Measurements from ENCODE around the gene RAB11FIP4. TPM values are rescaled to one million over a fixed set of nuclear protein-coding genes. Genes with fewer than 3 reads are reported as not detected.

The RAB11FIP4 gene
- total and polyA plus RNA-seq, 2 of the 13 experiments (the other 11 are each of a cell fraction or from before 2014, with no cell fraction given), result 28.0 to 89.3 TPM

DNA sequence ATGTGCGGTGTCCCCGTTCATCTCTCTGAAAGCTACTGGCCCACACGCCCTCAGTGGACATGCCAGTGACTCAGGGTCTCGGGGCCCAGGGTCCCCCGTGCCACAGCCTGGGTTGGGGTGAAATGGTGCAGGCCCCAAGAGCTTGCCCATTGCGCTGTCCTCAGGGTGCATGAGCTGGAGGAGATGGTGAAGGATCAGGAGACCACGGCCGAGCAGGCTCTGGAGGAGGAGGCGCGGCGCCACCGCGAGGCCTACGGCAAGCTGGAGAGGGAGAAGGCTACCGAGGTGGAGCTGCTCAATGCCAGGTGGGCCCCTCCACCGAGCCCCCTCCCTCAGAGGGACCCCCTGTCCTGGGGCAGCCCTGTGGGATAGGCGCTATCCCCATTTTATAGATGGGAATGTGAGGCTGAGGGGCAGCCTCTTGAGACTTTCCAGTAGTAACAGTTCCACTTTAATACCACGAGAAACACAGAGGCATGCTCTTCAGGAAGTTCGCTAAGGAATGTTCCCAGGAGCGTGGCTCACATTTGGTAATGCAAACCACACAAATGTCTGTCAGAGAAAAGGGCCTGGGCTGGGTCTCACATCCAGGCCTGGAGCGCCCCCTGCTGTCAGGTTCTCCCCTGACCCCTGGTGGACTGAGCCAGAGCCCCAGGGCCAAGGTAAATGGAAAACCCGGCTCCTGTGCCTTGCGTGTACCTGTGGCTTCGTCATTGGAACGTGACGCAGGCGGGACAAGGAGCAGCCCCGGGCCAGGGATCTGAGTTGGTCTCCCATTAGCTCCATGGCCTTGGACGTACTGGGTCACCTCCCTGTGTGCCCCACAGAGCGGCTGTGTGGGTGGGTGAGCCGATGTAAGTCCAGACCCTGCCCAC lies 133.7 kb downstream of the RAB11FIP4 start (continued):
- TF ChIP-seq CCAR2 (optimal IDR thresholded peaks at IDR 0.05; ENCODE audit: low read depth, low read length) (no peak), ZNF713 (CRISPR knock-in tag; IDR thresholded peaks at IDR 0.05) (no peak), ZNF33B (CRISPR knock-in tag; IDR thresholded peaks at IDR 0.05) (no peak), ZNF124 (CRISPR knock-in tag; IDR thresholded peaks at IDR 0.05) (no peak), XBP1 (CRISPR knock-in tag; IDR thresholded peaks at IDR 0.05) (no peak), ZNF335 (CRISPR knock-in tag; IDR thresholded peaks at IDR 0.05) (no peak), KMT2A (CRISPR knock-in tag; IDR thresholded peaks at IDR 0.05) (0 out of 2 replicates have a peak, but pooled peaks have one; percentile 28), JUND (CRISPR knock-in tag; IDR thresholded peaks at IDR 0.05) (no peak), TEAD3 (CRISPR knock-in tag; optimal IDR thresholded peaks at IDR 0.05; ENCODE audit: borderline replicate concordance) (peak; percentile 22), IRX3 (CRISPR knock-in tag; IDR thresholded peaks at IDR 0.05; ENCODE audit: borderline replicate concordance, low read depth) (no peak), ZNF549 (CRISPR knock-in tag; IDR thresholded peaks at IDR 0.05) (no peak), ZNF564 (CRISPR knock-in tag; IDR thresholded peaks at IDR 0.05) (0 out of 2 replicates have a peak, but pooled peaks have one; percentile 16), ZNF513 (CRISPR knock-in tag; conservative IDR thresholded peaks at IDR 0.05) (no peak), RXRB (CRISPR knock-in tag; IDR thresholded peaks at IDR 0.05; ENCODE audit: borderline replicate concordance) (peak; percentile 29; the same call in 1 of the 2 replicates), DMAP1 (CRISPR knock-in tag; IDR thresholded peaks at IDR 0.05) (no peak)
- TF ChIP-seq, protein P1, sequence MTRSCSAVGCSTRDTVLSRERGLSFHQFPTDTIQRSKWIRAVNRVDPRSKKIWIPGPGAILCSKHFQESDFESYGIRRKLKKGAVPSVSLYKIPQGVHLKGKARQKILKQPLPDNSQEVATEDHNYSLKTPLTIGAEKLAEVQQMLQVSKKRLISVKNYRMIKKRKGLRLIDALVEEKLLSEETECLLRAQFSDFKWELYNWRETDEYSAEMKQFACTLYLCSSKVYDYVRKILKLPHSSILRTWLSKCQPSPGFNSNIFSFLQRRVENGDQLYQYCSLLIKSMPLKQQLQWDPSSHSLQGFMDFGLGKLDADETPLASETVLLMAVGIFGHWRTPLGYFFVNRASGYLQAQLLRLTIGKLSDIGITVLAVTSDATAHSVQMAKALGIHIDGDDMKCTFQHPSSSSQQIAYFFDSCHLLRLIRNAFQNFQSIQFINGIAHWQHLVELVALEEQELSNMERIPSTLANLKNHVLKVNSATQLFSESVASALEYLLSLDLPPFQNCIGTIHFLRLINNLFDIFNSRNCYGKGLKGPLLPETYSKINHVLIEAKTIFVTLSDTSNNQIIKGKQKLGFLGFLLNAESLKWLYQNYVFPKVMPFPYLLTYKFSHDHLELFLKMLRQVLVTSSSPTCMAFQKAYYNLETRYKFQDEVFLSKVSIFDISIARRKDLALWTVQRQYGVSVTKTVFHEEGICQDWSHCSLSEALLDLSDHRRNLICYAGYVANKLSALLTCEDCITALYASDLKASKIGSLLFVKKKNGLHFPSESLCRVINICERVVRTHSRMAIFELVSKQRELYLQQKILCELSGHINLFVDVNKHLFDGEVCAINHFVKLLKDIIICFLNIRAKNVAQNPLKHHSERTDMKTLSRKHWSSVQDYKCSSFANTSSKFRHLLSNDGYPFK (CRISPR knock-in tag; IDR thresholded peaks at IDR 0.05; ENCODE audit: borderline replicate concordance), result 0 out of 2 replicates have a peak, but pooled peaks have one; percentile 11
- TF ChIP-seq, protein P2, sequence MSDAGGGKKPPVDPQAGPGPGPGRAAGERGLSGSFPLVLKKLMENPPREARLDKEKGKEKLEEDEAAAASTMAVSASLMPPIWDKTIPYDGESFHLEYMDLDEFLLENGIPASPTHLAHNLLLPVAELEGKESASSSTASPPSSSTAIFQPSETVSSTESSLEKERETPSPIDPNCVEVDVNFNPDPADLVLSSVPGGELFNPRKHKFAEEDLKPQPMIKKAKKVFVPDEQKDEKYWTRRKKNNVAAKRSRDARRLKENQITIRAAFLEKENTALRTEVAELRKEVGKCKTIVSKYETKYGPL (CRISPR knock-in tag; IDR thresholded peaks at IDR 0.05), result no peak
- TF ChIP-seq, protein P3, sequence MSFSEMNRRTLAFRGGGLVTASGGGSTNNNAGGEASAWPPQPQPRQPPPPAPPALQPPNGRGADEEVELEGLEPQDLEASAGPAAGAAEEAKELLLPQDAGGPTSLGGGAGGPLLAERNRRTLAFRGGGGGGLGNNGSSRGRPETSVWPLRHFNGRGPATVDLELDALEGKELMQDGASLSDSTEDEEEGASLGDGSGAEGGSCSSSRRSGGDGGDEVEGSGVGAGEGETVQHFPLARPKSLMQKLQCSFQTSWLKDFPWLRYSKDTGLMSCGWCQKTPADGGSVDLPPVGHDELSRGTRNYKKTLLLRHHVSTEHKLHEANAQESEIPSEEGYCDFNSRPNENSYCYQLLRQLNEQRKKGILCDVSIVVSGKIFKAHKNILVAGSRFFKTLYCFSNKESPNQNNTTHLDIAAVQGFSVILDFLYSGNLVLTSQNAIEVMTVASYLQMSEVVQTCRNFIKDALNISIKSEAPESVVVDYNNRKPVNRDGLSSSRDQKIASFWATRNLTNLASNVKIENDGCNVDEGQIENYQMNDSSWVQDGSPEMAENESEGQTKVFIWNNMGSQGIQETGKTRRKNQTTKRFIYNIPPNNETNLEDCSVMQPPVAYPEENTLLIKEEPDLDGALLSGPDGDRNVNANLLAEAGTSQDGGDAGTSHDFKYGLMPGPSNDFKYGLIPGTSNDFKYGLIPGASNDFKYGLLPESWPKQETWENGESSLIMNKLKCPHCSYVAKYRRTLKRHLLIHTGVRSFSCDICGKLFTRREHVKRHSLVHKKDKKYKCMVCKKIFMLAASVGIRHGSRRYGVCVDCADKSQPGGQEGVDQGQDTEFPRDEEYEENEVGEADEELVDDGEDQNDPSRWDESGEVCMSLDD (CRISPR knock-in tag; IDR thresholded peaks at IDR 0.05; ENCODE audit: borderline replicate concordance), result no peak
- TF ChIP-seq, protein P4, sequence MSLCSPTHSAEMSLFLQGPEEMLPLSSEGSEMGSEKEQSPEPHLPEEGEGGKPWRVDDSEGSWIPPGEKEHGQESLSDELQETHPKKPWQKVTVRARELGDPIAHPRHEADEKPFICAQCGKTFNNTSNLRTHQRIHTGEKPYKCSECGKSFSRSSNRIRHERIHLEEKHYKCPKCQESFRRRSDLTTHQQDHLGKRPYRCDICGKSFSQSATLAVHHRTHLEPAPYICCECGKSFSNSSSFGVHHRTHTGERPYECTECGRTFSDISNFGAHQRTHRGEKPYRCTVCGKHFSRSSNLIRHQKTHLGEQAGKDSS (CRISPR knock-in tag; IDR thresholded peaks at IDR 0.05; ENCODE audit: borderline replicate concordance, low read depth), result no peak; the same call in 1 of the 2 replicates

All from HepG2 (cell line).